NAMALWA (cell line): ENCODE results near the gene FAM180A.
A peak's percentile ranks its signal among the peaks of the same experiment; 100 is the strongest.
"Not testable (repeated sequence)": the region's sequence is repeated elsewhere in the genome, so short reads cannot be mapped to it uniquely, and the experiment has no call there.

ENCODE experiments used
- DNase-seq: peaks from one replicate; pipeline ENCODE4 v3.0.0-alpha.2; 2015; ENCODE audit warnings: low spot score

The FAM180A gene

DNA sequence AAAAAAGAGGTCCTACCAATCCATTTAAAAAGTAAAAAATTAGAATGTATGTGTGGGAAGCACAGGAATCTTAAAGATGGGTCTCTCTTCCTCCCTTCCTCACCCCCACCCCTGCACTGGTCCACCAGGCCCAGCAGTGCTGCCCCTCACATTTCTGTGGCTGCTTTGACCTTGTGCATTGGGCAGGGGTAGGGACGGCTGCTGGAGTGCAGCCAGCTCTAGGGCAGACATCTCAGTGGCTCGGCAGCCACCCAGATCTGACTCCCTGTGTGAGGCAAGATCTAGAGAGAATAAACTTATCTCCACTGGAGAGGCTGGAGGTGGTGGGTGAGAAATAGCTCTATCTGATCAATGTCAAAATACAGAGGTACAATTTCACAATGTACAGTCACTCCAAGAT, 6.7 kb downstream of the FAM180A start:
- DNase-seq, result no peak

DNA sequence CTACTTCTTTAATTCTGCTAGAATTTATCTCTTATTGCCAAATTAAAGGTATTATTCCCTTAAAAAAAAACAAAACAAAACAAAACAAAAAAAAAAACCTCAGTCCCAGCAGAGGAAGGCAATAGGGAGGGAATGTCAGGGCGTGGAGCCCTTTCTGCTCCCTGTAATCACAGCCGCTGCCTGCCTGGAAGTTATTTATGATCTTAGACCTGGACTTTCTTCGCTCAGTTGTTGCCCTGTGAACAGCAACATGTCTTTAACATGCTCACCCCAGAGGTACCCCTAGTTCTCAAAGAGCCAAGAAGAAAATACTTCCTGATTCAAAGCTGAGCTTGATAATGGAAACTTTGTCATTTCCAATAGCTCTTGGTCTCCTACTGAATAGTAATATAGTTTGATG, 7.7 kb downstream of the FAM180A start:
- no peak for DNase-seq

DNA sequence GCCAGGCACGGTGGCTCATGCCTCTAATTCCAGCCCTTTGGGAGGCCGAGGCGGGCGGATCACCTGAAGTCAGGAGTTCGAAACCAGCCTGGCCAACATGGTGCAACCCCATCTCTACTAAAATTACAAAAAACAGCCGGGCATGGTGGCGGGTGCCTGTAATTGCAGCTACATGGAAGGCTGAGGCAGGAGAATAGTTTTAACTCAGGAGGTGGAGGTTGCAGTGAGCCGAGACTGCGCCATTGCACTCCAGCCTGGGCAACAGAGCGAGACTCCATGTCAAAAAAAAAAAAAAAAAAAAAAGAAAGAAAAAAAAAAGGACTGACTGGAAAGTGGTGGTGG, 11.3 kb downstream of the FAM180A start:
- DNase-seq, result not testable (repeated sequence)

DNA sequence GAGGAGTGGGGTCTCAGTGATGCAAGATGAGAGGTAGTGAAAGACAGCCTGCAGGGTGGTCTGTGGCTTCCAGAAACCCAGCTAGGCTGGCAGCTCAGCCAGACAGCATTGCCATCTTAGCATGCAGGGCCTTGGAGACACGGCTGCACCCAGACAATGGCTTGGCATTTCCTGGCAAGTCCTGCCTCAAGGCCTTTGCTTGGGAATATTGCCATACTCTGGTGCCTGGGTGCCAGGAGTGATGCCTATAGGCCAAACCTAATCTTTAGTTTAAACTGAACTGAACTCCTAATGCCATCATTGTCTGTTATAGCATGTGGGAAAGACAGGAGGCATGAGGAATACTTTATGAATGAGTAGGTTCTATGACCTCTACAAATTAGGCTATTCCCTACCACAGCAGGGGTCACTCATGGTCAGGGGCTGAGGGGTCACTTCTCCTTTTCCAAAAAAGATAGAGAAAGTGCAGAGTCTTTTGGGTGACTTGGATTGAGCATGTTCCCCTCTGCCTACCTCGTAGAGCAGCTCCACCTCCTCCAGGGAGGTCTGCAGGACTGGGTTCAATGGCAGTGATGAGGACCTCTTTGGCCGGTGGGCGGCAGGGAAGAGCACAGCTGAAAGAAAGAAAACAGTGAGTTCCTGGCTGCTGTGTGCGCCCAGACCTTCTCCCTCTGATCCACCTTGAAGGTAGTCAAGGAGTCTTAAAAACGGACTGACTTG, 11.9 kb downstream of the FAM180A start:
- DNase-seq, result no peak

DNA sequence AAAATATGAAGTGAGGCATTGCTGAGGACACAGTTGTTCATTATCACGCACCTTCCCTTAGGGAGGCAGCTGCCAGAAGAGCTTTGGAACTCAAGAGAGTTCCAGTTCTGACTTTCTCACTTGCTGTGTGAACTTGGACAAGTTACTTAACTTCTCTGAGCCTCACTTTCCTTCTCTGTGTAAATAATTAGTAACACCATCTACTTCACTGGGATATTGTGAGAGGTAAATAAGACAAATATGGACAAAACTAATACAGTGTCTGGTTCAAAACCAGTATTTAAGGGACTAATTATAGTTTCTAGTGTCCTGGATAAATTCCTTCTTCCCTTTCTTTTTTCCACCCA, 14.3 kb downstream of the FAM180A start:
- DNase-seq, result no peak

DNA sequence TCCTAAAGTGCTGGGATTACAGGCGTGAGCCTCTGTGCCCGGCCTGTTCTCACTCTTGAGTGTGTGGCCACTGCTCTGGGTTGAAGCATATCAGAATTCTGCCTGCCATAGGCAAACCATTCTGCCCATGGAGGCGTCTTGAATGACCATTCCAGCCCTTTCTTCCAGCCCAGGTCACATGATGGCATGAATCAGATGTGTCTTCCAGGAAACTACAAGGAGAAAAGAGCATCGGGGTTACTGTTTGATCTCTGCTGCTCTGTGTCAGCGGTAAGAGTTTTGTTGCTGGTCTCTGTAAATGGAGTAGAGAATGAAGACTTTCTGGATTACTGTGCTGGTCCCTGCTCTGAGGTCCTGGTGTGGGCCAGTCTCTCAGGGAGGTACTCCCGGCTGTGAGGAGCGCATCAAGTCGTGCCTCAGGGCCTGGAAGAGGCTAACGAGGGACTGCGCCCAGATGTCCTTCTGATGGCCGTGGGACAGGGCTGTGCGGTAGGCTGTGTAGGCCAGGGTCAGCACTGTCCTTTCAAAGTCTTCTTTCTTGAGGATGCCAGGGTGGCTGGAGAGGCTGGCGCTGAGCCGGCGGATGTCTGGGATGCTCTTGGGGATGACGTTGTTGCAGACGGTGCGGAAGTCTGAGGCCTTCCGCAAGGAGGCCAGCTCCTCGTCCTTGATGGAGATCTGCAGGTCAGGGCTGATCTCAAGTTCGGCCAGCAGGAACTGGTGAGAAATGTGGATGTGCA, 14.8 kb downstream of the FAM180A start:
- DNase-seq, result no peak

DNA sequence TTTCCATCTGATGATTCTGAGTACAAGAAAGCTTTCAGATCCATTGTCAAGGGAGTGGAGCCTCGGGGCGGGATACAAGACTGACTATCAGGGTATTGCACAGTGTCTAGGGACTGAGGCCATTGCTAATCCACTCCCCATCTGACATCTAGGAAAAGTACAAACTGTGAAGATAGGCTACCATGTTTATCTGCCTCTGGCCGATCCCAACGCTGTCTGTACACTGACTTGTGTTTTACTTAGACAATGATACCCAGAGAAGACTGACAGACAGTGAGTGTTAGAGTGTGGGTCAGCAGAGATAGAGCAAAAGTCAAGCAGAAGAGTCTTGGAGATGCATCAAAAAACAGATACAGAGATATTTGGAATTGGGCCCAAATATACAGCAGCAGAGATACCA, 17.5 kb downstream of the FAM180A start:
- DNase-seq, result no peak

DNA sequence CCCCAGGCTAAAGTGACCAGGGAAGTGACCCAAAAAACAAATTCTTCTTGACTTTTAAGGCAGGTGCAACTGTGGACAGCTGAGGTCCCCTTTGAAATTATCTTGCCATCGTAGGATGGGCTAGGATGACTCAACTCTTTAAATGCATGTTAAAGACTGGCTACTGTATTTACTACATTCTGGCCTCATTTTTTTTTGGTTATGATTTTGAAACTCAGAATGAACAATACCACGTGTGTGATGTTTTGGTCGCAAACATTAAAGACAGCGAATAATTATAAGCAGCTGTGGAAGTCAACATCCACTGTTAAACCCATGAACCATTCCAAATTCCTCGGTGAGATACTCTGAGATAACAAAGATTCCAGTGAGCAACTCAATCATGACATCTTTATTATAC, 19.4 kb downstream of the FAM180A start:
- DNase-seq, result no peak

DNA sequence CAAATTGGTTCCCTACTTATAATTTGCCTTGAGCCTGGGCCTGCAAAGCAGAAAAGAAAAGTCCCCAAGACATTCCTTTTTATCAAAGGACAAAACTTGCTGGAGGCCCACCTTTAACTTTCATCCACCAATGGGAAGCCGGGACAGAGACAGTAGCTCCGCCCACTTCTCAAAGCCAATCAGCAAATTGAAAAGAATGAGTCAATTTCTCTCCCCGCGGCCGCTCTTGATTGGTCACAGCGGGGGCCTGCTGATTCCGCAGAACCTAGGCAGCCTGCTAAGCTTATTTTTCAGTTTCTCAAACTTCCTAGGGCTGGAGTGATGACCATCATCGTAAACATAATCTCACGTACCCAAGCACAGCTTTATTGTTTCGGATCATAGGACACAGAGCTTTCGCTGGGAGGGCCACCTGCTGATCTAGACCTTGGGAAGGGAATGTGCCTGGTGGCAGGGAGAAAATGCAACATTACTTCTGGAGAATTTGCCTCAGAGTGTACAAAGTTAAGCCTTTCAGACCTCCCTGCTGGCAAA, 20.4 kb downstream of the FAM180A start, which contains the start of gene SLC13A4:
Gene SLC13A4 (minus strand): TSS at position 51 of the 534 bp plus-strand sequence. CDS start 690 bp downstream, outside the sequence.
- DNase-seq, result peak; percentile 25

DNA sequence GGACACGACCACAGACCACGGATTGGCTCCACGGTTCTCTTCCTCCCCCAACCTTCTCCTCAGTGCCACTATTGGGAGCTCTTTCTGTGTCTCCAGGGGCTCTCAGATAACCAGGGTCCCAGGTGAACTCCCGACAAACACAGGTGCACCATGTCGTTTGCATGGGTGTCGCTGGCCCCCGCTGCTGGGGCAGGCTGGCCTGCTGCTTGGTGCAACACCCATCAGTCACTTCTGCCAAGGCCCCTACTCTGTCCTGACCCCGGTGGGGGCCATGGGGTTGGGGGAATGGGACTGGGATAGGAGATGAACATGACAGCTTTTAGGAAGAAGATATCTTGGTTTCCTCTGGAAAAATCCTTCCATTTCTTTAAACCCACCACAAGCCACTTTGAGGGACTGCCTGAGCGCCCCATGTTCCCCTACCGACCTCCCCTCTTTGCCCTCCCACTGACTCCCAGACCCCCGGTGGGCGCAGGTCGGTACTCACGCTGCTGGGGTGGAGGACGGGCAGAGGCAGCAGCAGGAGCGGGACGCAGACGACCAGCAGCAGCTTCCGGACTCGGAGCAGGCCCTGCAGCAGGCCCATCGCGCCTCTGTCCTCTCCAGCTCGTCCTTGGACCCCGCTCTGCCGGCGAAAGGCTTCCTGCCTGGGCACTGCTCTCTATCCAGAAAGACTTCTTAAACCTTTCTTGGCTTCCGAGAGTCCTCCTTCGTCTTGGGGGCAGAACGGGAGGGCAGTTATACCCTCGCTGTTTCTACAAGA, 21.5 kb downstream of the FAM180A start:
- no peak for DNase-seq

DNA sequence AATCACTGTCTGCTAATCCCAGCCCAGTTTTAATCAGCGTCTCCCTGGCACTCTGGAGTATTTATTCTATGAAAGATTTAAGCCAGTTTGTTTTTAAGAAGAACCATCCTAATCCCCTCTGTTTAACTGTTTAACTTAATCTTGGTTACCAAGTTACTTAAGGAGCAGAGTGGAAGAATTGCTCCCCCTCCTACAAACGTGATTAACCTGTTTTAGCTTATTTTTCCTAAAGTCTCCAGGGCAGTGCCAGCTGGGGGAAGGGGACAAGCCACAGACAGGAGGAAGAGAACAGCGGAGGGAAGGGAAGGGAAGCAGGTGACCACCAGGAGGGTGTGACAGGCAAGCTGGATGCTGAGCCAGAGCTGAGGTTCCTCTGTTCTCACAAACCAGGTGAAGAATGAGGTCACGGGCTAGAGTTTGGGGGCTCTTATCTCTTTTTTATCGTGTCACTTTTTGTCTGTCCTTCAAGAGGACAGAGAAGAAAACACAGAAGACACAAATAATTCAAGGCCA, 22.3 kb downstream of the FAM180A start:
- DNase-seq, result no peak

DNA sequence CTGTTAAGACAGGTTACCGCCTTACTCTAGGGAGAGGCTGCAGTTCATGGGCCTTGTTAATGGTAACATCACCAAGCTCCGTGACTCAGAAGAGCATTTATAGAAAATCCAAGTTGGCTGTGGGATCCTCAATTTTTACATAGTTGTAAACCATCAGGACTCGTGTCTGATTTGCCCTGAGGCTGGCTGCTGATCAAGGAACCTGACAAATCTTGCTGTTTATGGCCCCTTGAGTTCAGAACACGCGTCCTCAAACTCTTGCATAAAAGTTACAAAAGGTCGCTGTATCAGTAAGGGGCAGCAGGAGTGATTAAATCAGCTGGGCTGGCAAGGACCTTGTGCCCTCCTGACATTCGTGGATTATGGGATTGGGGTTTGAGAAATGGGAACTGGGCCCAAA, 25.2 kb downstream of the FAM180A start:
- no peak for DNase-seq

DNA sequence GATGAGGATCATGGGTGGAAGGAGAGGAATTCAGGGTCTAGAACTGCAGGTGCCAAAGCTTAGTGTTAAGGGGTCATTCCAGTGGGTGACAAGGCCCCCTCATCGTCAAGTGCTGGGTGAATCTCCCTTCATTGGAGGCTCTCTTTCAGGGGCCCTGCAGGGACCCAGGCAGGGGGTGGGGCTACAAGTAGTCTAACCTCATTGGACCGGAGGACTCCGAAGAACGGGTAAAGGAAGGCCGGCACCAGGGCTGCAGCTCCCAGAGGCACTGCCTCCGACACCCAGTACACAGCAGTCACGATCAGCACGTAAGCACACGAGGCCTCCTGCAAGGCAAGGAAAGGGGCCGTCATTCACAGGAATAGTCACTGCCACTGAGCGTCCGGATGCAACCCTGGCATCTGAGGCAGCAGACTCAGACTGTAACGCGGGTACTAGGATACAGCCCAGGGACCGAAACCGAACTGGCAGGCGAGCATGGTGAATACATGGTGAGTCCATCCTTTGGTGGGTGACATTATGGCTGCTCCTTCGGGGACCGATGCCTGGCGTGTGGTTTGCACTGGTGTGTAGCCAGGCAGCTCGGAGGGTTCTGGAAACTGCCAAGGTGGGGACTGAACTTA, 27.3 kb downstream of the FAM180A start:
- DNase-seq, result no peak

DNA sequence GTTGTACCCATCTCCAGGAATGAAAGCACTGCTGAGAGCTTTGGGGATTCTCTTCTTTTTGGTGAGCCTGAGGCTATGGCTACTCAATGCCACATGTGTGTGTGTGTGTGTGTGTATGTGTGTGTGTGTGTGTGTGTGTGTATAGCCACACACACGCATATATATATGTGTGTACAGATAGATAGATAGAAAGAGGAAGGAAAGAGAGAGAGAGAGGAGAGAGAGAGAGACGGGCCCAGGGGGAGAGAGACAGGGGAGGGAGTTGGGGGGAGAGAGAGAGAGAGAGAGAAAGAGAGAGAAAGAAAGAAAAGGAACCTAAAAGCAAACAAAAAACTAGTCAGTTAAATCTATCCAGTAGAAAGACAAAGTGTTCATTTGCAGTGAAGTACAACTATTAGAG, 28.9 kb downstream of the FAM180A start:
- DNase-seq, result no peak

DNA sequence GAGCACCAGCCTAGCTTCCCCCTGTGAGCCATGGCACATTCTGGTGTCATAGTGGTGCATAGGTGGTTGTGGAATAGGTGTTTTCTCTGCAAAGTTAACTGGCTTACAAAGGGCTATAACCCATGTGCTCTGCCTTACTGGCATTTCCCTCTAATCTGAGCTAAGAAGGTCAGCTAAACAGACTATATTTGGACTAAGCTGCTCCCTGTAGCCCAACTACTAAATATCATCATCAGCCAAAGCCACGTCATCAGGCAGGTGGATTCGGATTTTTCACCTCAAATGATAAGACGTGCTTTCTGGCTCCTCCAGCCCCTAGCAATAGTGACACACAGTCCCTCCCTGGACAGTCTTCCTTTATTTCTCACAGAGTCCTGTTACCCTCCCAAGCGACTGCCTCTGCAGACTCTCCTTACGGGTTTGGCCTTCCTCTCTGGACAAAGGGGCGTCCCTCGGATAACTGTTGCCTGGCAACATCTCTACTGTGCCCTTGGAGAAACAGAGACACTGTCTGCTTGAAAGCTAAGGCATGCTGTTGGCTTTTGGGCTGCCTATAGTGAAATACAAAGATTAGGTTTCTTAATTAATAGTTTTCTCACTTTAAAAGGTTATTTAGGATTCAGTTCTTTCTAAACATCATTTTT, 29.7 kb downstream of the FAM180A start:
- DNase-seq, result no peak

DNA sequence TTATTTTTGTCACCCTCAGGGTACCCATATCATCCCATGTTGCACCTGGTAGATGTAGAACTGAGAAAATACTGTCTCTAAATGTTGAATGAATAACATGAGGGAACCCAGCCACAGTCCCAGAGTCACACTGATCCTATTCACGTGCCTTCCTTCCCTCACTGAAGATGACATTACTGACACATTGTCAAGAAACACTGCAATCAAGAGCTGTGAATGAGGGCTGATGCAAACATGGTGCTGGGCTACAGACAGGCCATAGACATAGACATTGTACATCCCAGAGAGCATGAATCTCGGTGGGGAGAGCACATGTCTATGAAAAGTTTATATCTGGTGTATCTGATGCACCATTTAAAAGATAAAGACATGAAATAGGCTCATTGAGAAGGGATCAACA, 30.4 kb downstream of the FAM180A start:
- DNase-seq, result no peak

DNA sequence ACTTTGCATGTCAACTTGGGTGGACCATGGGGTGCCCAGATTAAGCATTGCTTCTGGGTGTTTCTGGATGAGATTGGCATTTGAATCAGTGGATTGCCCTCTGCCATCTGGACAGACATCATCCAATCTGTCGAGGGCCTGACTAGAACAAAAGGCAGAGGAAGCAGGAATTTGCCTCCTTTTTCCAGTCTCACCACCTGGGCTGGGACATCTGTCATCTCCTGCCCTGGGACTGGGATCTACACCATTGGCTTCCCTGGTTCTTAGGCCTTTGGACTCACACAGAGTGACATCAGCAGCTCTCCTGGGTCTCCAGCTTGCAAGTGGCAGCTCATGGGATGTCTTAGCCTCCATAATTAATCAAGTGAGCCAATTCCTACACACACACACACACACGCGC, 30.9 kb downstream of the FAM180A start:
- no peak for DNase-seq

DNA sequence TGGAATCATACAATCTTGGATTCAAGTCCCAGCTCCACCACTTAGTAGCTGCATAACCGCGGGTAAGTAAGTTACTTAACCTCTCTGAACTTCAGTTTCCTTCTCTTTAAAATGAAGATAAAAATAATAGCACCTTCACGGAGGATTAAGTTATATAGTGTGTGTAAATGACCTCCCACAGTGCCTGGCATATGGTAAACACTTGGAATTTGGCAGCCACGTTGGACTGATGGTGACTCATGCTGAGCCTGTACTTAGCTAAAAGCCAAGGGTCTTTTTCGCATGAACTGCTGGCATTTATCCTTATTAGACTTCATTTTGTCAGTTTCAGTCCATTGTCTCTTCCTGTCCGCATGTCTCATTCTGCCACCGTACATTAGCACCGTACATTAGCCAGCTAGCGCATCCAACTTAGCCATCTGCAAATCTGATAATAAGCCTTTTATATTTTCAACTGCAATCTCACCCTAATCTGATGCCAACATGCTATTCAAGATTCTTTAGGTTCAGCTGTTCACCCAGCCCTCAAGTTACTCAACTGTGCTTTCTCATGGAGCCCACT, 31.9 kb downstream of the FAM180A start:
- no peak for DNase-seq

DNA sequence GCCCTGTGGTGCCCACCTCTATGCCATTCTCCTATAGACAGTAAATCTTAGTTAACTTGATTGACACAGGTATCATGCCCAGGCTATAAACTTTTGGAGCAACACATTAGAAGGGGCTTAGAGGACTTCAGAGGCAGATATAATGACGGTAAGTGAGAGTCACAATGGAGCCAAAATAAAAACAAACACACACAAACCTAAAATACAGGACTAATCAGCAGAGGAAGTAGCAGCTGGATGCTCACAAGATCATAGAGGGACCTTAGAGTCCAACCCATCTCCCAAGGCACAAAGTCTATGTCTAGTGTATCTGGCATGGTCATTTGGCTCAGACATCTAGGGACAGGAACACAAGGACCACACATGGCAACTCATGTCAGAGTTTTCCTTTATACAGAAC, 32.9 kb downstream of the FAM180A start:
- DNase-seq, result no peak

DNA sequence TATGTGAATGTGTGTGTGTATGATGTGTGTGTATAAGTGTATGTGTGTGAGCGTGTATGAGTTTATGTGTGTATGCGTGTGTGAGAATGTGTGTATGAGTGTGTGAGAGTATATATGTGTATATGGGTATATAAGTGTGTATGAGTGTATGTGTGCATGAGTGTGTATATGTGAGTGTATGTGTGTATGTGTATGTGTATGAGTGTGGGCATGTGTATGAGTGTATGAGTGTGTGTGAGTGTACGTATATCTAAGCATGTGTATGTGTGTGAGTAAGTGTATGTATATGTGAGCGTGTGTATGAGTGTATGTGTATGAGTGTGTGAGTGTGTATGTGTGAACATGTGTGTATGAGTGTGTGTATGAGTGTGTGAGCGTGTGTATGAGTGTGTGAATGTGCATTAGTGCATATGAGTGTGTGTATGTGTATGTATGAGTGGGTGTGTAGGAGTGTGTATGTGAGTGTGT, 33.5 kb downstream of the FAM180A start:
- DNase-seq, result no peak

DNA sequence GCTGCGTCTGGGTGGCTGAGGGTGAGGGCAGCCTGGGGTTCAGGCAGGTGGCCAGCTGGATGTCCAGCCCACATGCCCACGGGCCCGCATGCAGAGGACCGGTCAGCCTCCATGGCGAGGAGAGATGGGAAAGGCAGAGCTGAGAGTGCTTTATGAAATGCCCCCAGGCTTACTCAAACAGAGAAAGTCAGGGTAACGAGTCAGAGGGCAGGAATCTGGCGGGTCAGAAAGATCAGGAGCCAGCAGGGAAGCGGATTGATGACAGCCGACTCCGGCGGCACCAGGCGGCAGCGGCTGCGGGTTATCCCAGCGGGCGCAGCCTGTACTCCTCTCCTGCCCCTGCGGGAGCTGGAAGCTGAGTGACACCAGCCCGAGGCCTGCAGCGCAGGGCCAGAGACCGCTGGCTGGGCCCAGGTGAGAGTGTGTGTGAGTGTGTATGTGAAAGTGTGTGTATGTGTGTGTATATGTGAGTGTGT, 34.0 kb downstream of the FAM180A start:
- no peak for DNase-seq
